Esophagus mucosa (tissue), 1 donor: ENCODE data around the gene FER. TPM values are rescaled to one million over a fixed set of nuclear protein-coding genes. Genes with fewer than 3 reads are reported as not detected.
"Not testable (repeated sequence)": the region's sequence is repeated elsewhere in the genome, so short reads cannot be mapped to it uniquely, and the experiment has no call there.

Experiments used
- ATAC-seq: fragments of 200-7000 bp; cut with Tn5 transposase; one replicate; pipeline ENCODE4 v1.9.1; 2020
- total RNA-seq: library from RNA; stranded (reverse); gene quantifications from one replicate; pipeline ENCODE4 v1.2.4, GENCODE V29; 2023
- donor health status: DM: yes; HTN: yes; CAD: no.

The FER gene
- total RNA-seq, 1 donor from 2014 or later = 20.4 TPM

- ATAC-seq = no peak
Observed at GRCh38 chr5:108801301-108801700, 53.6 kb downstream of the FER start.

GRCh38 chr5:108801776-108802175 lies 54.1 kb downstream of the FER start:
- peak; percentile 100 for ATAC-seq

- peak; percentile 100 for ATAC-seq
Observed at GRCh38 chr5:108810717-108811116, 63.0 kb downstream of the FER start.

GRCh38 chr5:108813673-108814072 lies 66.0 kb downstream of the FER start:
- no peak for ATAC-seq

GRCh38 chr5:108814551-108814950 lies 66.9 kb downstream of the FER start:
- no peak for ATAC-seq

- ATAC-seq = peak; percentile 75
Observed at GRCh38 chr5:108818613-108819272, 71.0 kb downstream of the FER start.

GRCh38 chr5:108820983-108821382 lies 73.3 kb downstream of the FER start:
- ATAC-seq = no peak

GRCh38 chr5:108822211-108822947 lies 74.7 kb downstream of the FER start:
- no peak for ATAC-seq

- ATAC-seq = no peak
Observed at GRCh38 chr5:108827131-108827530, 79.4 kb downstream of the FER start.

GRCh38 chr5:108830705-108831276 lies 83.1 kb downstream of the FER start:
- ATAC-seq = no peak

- ATAC-seq = no peak
Observed at GRCh38 chr5:108836492-108836891, 88.8 kb downstream of the FER start.

- ATAC-seq = not testable (repeated sequence)
Observed at GRCh38 chr5:108842260-108842941, 94.7 kb downstream of the FER start.

GRCh38 chr5:108851129-108851528 lies 103.4 kb downstream of the FER start:
- ATAC-seq = not testable (repeated sequence)

- no peak for ATAC-seq
Observed at GRCh38 chr5:108857905-108858304, 110.2 kb downstream of the FER start.

GRCh38 chr5:108858959-108859358 lies 111.3 kb downstream of the FER start:
- no peak for ATAC-seq

- ATAC-seq = no peak
Observed at GRCh38 chr5:108862211-108862610, 114.5 kb downstream of the FER start.

- not testable (repeated sequence) for ATAC-seq
Observed at GRCh38 chr5:108866097-108866496, 118.4 kb downstream of the FER start.

GRCh38 chr5:108867656-108868055 lies 120.0 kb downstream of the FER start:
- no peak for ATAC-seq

GRCh38 chr5:108869066-108869465 lies 121.4 kb downstream of the FER start:
- no peak for ATAC-seq

GRCh38 chr5:108876451-108876850 lies 128.8 kb downstream of the FER start:
- ATAC-seq = no peak

GRCh38 chr5:108878756-108879155 lies 131.1 kb downstream of the FER start:
- ATAC-seq = no peak

- ATAC-seq = no peak
Observed at GRCh38 chr5:108881133-108881532, 133.4 kb downstream of the FER start.

GRCh38 chr5:108884736-108885135 lies 137.0 kb downstream of the FER start:
- no peak for ATAC-seq
